ENCODE results near the gene AIPL1.

The AIPL1 gene

DNA sequence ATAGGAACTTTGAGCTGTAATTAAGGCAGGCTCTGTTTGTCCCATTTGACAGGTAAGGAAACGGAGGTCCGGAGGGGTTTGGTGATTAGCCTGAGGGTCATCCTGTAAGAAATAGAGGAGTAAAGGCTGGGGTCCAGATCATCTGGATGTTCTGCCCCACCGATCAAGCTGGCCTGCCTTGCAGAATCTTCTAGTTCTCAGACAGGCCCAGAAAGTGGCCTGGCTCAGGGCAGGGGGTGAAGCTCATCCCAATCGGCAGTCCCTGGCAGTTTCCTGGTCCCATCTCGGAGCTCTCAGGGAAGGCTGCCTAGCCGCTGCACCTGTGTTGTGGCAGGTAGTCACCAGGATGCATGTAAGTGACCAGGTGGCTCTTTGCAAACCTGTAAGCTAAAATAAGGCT lies 13.6 kb upstream of the AIPL1 start:
- DNase-seq, result no peak

GRCh38 chr17:6446516-6447100 lies 11.7 kb upstream of the AIPL1 start:
- DNase-seq, result no peak

GRCh38 chr17:6444571-6445335 lies 9.8 kb upstream of the AIPL1 start:
- DNase-seq, result no peak

DNA sequence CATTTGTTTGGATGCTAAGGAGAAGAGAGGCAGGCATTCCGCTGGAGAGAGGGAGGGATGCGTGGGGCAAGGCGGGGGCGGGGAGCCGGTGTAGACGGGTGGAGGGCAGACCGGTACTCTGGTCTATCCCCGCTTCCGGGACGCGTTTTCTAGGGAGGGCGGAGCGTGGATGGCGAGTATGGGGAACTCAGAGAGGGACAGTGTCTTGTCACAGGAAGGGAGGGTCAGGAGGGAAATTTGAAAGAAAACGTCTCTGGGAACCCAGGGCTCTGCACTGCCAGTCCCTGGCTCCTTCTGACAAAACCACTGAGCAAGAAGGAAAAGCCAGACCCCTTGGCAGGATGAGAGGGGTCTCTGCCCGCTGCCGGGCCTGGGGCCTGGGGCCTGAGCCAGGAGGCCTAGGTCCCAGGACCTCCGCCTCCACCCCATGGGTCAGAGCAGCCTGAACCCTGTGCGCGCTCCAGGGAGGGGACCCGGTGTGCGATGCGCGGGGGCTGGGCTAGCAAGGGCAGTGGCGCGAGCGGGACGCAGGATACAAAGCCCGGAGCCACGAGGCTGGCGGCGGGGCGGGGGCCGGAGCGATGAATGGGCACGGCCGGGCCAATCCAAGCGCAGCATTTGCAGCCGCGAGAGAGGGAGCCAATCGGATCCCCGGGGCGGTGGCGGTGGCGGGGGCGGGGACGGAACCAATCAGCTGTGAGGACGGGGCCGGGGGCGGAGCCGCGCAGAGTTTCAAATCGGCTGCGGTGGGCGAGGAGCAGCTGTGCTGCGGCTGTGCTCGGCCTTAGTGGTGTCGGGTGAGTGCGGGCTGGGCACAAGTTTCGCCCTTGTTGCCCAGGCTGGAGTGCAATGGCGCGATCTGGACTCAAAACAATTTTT lies 9.0 kb upstream of the AIPL1 start, which contains the start of gene PIMREG:
PIMREG (plus strand) TSS at position 764 of the 879 bp plus-strand sequence. CDS start 656 bp downstream, outside the sequence.
- DNase-seq, result peak; percentile 93

GRCh38 chr17:6442775-6443174 lies 7.9 kb upstream of the AIPL1 start:
- no peak for DNase-seq

DNA sequence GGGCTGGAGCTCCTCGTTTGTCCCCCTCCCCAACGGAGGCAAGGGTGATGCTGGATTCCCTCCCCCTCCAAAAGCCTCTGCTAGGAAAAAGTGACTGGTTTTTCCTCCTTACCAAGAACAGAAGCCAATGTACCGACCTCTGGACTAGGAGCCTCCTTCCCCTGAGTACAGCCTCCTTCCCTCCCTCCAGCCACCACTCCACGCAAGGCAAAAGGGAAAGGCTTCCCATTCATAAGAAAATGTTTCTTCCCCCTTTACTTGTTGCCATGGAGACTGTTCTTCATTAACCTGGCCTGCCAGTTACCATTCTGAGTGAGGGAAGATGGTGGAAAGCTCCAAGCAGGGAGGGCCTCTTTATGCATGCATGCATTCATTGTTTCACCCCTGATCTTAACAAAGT lies 5.0 kb upstream of the AIPL1 start:
- no peak for DNase-seq

DNA sequence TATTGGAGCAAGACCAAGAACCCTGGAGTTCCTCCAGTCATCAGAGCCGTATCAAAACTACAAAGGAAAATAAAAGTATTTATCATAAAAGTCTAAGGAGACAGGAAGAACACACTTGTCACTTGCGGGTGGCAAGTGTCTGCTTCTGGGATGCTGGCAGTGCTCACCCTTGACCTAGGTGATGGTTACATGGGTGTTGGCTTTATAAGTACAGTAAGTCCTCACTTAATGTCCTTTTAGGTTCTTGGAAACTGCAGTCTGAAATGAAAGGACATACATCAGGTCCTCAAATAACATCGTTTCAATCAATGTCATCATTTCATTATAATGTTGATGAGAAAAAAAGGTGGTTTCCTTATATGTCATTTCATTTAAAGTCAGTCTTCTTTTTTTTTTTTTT lies 3.0 kb upstream of the AIPL1 start:
- no peak for DNase-seq

DNA sequence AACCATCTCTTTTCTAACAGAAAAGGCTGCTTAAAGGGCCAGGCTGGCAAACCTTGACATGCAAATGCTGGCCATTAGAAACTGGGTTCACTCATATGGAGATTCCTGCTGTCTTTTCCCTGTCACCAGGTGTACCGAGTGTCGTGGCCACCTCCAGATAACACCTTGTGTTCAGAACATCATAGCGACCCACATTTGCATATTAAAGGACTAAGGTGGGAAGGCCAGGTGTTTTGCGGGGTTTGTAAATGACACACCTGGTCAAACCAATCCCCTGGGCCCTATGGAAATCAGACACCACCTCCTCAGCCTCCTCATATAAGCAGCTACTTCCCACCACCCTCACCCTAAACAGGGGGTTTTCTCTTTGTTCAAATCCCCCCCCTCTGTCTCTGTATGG lies 2.5 kb upstream of the AIPL1 start:
- no peak for DNase-seq

- peak; percentile 63 for DNase-seq
These were observed 1.0 kb upstream of the AIPL1 start for GRCh38 chr17:6435968-6436367.

- no peak for DNase-seq
These were observed 4.2 kb downstream of the AIPL1 start for GRCh38 chr17:6430769-6431168.

DNA sequence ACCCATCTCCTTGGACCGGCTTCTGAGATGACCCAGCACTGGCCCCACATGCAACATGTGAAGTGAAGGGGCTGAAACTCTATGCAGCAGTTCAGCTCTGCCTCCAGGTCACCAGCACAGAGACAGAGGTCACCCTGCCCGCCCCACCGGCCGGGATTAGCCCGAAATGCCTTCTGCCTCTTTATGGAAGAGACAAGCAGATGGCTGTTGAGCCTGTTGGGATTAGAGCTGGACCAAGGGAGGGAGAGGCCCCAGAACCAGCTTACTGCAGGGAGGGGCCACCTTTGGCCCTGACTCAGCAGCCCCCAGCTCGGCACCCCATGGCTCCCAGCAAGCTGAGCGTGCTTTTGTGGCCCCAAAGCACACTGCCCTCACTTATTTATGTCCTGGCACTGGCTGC lies 5.7 kb downstream of the AIPL1 start:
- DNase-seq, result no peak

GRCh38 chr17:6428207-6428965 lies 6.5 kb downstream of the AIPL1 start:
- DNase-seq, result no peak

DNA sequence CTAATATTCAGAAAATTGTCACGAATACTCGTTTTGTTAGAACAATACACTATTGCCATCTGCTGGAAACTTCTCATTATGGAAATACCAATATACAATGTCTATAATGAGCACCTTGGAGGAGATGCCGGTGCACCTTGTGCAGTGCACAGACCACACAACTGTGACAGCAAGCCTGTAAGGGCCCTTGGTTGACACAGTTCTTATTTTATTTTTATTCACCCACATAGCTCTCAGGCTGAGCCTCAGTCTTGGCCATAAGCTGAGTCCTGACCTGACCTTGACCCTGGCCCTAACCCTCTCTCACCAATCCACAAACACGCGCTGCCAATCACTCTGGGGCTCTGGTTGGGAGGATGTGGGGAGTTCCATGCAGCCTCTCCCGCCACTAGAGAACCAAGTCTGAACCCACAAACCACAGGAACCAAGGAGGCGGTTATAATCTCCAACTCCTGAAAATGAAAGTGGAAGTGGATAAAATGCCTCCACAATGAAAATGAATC lies 7.6 kb downstream of the AIPL1 start:
- DNase-seq, result peak; percentile 76

DNA sequence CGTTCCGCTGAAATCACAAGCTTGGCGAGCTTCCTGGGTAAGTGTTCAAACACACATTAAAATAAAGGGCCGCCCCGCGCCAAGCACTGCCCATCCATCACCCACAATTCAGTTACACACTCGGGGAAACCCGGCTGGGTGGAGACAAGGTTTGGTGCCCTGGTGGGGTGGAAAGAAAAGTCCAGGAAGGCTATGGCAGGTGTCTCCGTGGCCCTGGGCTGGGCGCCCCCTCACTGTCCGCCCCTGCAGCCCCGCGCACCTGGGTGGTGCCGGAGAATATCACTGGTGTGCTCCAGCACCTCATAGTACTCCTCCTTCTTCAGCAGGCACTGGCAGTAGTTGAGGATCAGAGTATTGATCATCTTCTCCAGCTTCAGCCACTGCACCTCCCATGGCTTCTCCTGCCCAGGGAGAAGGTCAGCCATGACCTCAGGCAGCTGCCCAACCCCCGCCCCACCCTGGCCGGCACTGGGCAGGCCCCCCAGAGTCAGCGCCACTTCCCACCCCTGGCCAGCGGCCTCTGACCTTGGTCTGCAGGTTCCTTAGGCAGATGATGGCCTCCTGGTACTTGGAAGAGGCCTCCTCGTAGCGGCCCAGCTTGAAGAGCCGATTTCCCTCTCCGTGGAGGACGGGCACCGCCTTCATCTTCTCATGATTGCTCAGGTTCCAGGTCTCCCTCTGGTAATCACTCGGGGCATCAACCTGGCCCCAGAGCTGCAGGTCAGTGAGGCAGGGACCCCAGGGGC lies 8.4 kb downstream of the AIPL1 start:
- DNase-seq, result no peak

DNA sequence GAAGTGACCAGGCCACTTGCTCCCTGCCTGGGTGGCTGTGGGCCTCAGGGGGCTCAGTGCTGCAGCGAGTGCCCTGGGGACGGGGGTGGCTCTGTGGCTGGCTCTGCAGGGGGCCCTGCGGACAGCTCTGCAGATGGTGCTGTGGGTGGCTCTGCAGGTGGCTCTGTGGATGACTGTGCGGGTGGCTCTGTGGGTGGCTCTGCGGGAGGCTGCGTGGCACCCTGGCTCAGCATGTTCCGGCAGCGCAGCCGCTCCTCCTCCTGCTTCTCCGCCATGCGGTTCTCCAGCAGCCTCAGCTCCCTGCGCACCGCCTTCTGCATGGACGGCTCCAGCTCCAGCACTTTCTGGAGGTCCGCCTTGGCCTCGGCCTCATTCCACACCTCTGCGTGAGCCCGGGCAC lies 9.5 kb downstream of the AIPL1 start:
- no peak for DNase-seq

DNA sequence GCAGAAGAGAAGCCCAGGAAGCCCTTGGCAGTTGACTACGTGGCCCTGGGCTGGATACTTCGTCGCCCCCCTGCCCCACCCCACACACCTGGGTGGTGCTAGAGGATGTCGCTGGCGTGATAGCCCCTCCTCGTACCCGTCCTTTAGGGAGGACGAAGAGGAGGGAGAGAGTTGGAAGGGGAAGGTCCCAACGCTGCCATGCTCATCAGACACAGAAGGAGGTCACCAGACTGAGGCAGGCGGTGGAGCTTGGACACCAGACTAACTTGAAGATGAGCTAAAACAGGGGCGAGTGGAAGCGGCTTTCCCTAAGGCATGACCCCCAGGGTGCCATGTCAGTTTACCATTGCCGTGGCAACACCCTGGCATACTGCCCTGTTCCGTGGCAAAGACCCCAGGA lies 11.0 kb downstream of the AIPL1 start:
- no peak for DNase-seq

- DNase-seq, result no peak
These were observed 12.2 kb downstream of the AIPL1 start for GRCh38 chr17:6422654-6423241.

- peak; percentile 73 for DNase-seq
These were observed 13.0 kb downstream of the AIPL1 start for GRCh38 chr17:6421700-6422604.

- DNase-seq, result peak; percentile 21
These were observed 14.7 kb downstream of the AIPL1 start for GRCh38 chr17:6420173-6420641.

DNA sequence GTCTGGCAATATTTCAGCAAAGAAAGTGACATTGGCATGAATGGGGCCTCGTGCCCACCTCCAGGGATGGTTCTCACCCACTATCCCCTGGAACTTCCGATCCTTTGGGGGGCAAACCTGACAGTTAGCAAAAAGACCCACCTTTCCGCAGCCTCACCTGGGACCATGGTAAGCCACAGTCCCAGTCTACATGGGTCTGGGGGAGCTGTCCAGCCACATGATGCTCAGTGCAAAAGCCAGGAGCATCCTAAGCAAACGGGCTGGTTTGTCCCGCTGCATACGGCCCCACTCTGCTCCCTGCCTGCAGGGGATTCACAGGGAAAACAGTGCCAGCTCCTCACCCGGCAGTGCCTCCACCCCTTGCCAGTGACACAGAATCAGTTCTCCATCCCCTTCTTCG lies 19.3 kb downstream of the AIPL1 start:
- DNase-seq, result no peak
